Middle frontal gyrus (tissue), 1 donor: ENCODE measurements around the gene KIAA1586.

Experiments
- DNase-seq: peaks from one replicate; pipeline ENCODE4 v3.0.0-alpha.2; 2015; ENCODE audit warnings: low spot score; ENCODE audit errors: extremely low spot score

The KIAA1586 gene

GRCh38 chr6:57102976-57103375, 56.5 kb downstream of the KIAA1586 start:
- DNase-seq = no peak

- DNase-seq = no peak
These were observed 57.8 kb downstream of the KIAA1586 start for GRCh38 chr6:57104336-57104735.
